ENCODE data around the gene RPGRIP1L. TPM values are rescaled to one million over a fixed set of nuclear protein-coding genes. Genes with fewer than 3 reads are reported as not detected.

Gene RPGRIP1L
- polyA plus RNA-seq, 2 of the 4 experiments (the other 2 are of a cell fraction), result 13.0 to 19.6 TPM

- ChIA-PET POLR2A (no interaction called here), CTCF (no interaction called here)
- ATAC-seq (no peak), FAIRE-seq (no peak), DNase-seq (ENCODE audit: low read depth in 1 of 2, low spot score in 1 of 2) (no peak)
- TF ChIP-seq SREBF2 (IDR thresholded peaks at IDR 0.05), result no peak
- no peak for TF ChIP-seq REST (IDR thresholded peaks at IDR 0.05)
- TF ChIP-seq HEYL (CRISPR knock-in tag; IDR thresholded peaks at IDR 0.05), result no peak
- Histone ChIP-seq H3K4me3 (no peak overlapping the region), H3K4me1 (peaks cover 21% of the 10 kb centered on the region), H3K27ac (no peak overlapping the region), H3K4me2 (no peak overlapping the region), H3K9me3 (no peaks in the 10 kb centered on the region)
- 88% methylated on average over 5 of the region's 5 CpGs for WGBS (ENCODE audit: missing lambda C conversion rate)
These were observed 33.9 kb upstream of the RPGRIP1L start for GRCh38 chr16:53737552-53737951.

- POLR2A ChIA-PET, result no interaction called here
- Histone ChIP-seq H3K4me3 (no peak overlapping the region), H3K4me2 (no peak overlapping the region), H3K27ac (no peak overlapping the region), H3K4me1 (peaks cover 33% of the 10 kb centered on the region), H3K9me3 (no peaks in the 10 kb centered on the region)
- FAIRE-seq, result no peak
- no peak for DNase-seq (ENCODE audit: low read depth in 1 of 2, low spot score in 1 of 2)
- no peak for ATAC-seq
- CTCF ChIA-PET, result no interaction called here
- TF ChIP-seq TFCP2L1 (CRISPR knock-in tag; IDR thresholded peaks at IDR 0.05), result no peak
- no peak for TF ChIP-seq HEYL (CRISPR knock-in tag; IDR thresholded peaks at IDR 0.05)
- no peak for TF ChIP-seq MAX (IDR thresholded peaks at IDR 0.05)
- TF ChIP-seq FOSL2 (IDR thresholded peaks at IDR 0.05), result no peak
- TF ChIP-seq FOSL2 (CRISPR knock-in tag; IDR thresholded peaks at IDR 0.05), result no peak
- TF ChIP-seq HOXB13 (CRISPR knock-in tag; IDR thresholded peaks at IDR 0.05; ENCODE audit: low read depth), result no peak
- no peak for TF ChIP-seq NR3C1 (IDR thresholded peaks at IDR 0.05)
- no peak for TF ChIP-seq POLR2A (IDR thresholded peaks at IDR 0.05; ENCODE audit: low read length)
- TF ChIP-seq EHMT2 (IDR thresholded peaks at IDR 0.05; ENCODE audit: low read depth), result no peak
- no peak for TF ChIP-seq KDM5A (IDR thresholded peaks at IDR 0.05)
- no peak for TF ChIP-seq FOSB (CRISPR knock-in tag; IDR thresholded peaks at IDR 0.05)
- no peak for TF ChIP-seq SREBF2 (IDR thresholded peaks at IDR 0.05)
- no peak for TF ChIP-seq CEBPB (IDR thresholded peaks at IDR 0.05)
- no peak for TF ChIP-seq JUN (IDR thresholded peaks at IDR 0.05)
- TF ChIP-seq SMC3 (IDR thresholded peaks at IDR 0.05), result no peak
- no peak for TF ChIP-seq NPAS2 (CRISPR knock-in tag; IDR thresholded peaks at IDR 0.05; ENCODE audit: borderline replicate concordance)
- TF ChIP-seq CHD2 (IDR thresholded peaks at IDR 0.05; ENCODE audit: low read length, partially characterized antibody), result no peak
- TF ChIP-seq HDAC2 (IDR thresholded peaks at IDR 0.05), result no peak
- no peak for TF ChIP-seq TP53 (CRISPR knock-in tag; IDR thresholded peaks at IDR 0.05)
- 89% methylated on average over 3 of the region's 3 CpGs for WGBS (ENCODE audit: missing lambda C conversion rate)
These were observed 32.6 kb upstream of the RPGRIP1L start for GRCh38 chr16:53736297-53736696.

- H3K4me1 ChIP-seq, result peaks cover 36% of the 10 kb centered on the region
- no peak overlapping the region for H3K4me3 ChIP-seq
- peak overlapping the region in 1 of 2 experiments; percentile 40; a peak in 1 of 6 replicates for H3K27ac ChIP-seq
- ChIA-PET CTCF (interaction anchor here (1.0 to 1.4 kb wide), 2 partner anchors 9 to 586 kb away, joined by 3 to 4 read pairs; no protein-coding TSS in a partner anchor), POLR2A (no interaction called here)
- no peak for DNase-seq (ENCODE audit: low read depth in 1 of 2, low spot score in 1 of 2)
- no peaks in the 10 kb centered on the region for H3K9me3 ChIP-seq
- ATAC-seq, result no peak
- no peak overlapping the region for H3K4me2 ChIP-seq
- no peak for FAIRE-seq
- TF ChIP-seq RNF2 (IDR thresholded peaks at IDR 0.05; ENCODE audit: borderline replicate concordance, low read depth) (no peak), SREBF2 (IDR thresholded peaks at IDR 0.05) (no peak), ZSCAN20 (CRISPR knock-in tag; IDR thresholded peaks at IDR 0.05) (no peak), HDAC2 (IDR thresholded peaks at IDR 0.05) (no peak), NPAS2 (CRISPR knock-in tag; IDR thresholded peaks at IDR 0.05; ENCODE audit: borderline replicate concordance) (no peak), JUN (IDR thresholded peaks at IDR 0.05) (no peak), MAFK (IDR thresholded peaks at IDR 0.05; ENCODE audit: partially characterized antibody) (no peak), ZNF302 (CRISPR knock-in tag; IDR thresholded peaks at IDR 0.05) (no peak), ESRRA (IDR thresholded peaks at IDR 0.05; ENCODE audit: borderline replicate concordance, low read length) (no peak), RFX5 (IDR thresholded peaks at IDR 0.05) (no peak), RARB (CRISPR knock-in tag; IDR thresholded peaks at IDR 0.05) (no peak), CBX2 (IDR thresholded peaks at IDR 0.05; ENCODE audit: borderline replicate concordance, low read depth) (no peak), NFE2L2 (conservative IDR thresholded peaks at IDR 0.05; ENCODE audit: low read length) (no peak)
- 88% methylated on average over 2 of the region's 2 CpGs for WGBS (ENCODE audit: missing lambda C conversion rate)
These were observed 31.2 kb upstream of the RPGRIP1L start for GRCh38 chr16:53734908-53735307.
